ENCODE data around the gene MSRB3.

GRCh38 chr12:65419284-65420072, 141.0 kb downstream of the MSRB3 start:
- TF ChIP-seq SIRT6 (IDR thresholded peaks at IDR 0.05; ENCODE audit: low read length) (no peak), SP1 (IDR thresholded peaks at IDR 0.05; ENCODE audit: low read depth, low read length) (no peak), RBBP5 (IDR thresholded peaks at IDR 0.05; ENCODE audit: borderline replicate concordance, low read depth, low read length) (no peak), POLR2A (IDR thresholded peaks at IDR 0.05; ENCODE audit: control extremely low read depth in 1 of 2, low read depth in 2 of 2, low read length in 2 of 2) (no peak), POLR2AphosphoS5 (IDR thresholded peaks at IDR 0.05; ENCODE audit: low read depth, low read length) (no peak)
